Body of pancreas (tissue), 4 donors: ENCODE data around the gene CDT1. TPM values are rescaled to one million over a fixed set of nuclear protein-coding genes. Genes with fewer than 3 reads are reported as not detected.
A peak's percentile ranks its signal among the peaks of the same experiment; 100 is the strongest.

ENCODE experiments used
- ATAC-seq: fragments of 150-250 bp; one replicate; pipeline ENCODE4 v1.9.1; 2016
- DNase-seq, 4 donors: peaks; one replicate each; pipeline ENCODE4 v3.0.0-alpha.2; 2019
- H3K27ac ChIP-seq, 4 donors: fragments of 200-600 bp; sonication (generic); 1 replicate in 3 of 4; 2 replicates in 1 of 4; pipeline versions ENCODE4 v1.5.1 to v1.6.1; 2016 to 2019; ENCODE audit warnings: mild to moderate bottlenecking in 1 of 4, mixed read lengths in 1 of 4, moderate library complexity in 1 of 4
- H3K27me3 ChIP-seq, 2 donors: fragments of 200-600 bp; sonication (generic); one replicate each; pipeline ENCODE4 v1.6.0; 2016; ENCODE audit warnings: mild to moderate bottlenecking in 1 of 2
- H3K36me3 ChIP-seq, 2 donors: fragments of 200-600 bp; sonication (generic); replicated peaks in 1 of 2; 2 replicates each; pipeline ENCODE4 v1.5.1; 2016; ENCODE audit warnings: low read depth in 2 of 2; ENCODE audit not compliant: insufficient read depth in 1 of 2
- H3K4me1 ChIP-seq: fragments of 200-600 bp; sonication (generic); one replicate; pipeline ENCODE4 v1.6.0; 2016
- H3K4me3 ChIP-seq, 2 donors: fragments of 200-600 bp; sonication (generic); 1 replicate in 1 of 2; 2 replicates in 1 of 2; pipeline ENCODE4 v1.5.1; 2016 to 2019
- H3K9me3 ChIP-seq, 3 donors: fragments of 200-600 bp; sonication (generic); 1 replicate in 2 of 3; 2 replicates in 1 of 3; pipeline ENCODE4 v1.5.1; 2016
- POLR2A ChIP-seq, 3 donors: fragments of 450-650 bp; IDR thresholded peaks; one replicate each; pipeline ENCODE4 v1.6.1; 2016; ENCODE audit warnings: antibody characterized with exemption in 3 of 3, mild to moderate bottlenecking in 2 of 3
- whole genome bisulfite sequencing, 2 donors: methylation state at CpG; one replicate each; pipeline ENCODE4 v1.1.5; 2017; 5-methylcytosine and 5-hydroxymethylcytosine counted together
- intact Hi-C: fragments of 100-400 bp; cut with DNase I; formaldehyde crosslinking; loops from one replicate; pipeline ENCODE4 v1.15.1; 2023
- total RNA-seq, 2 donors: library from RNA; depleted of rRNA; stranded (reverse); fragments of >200 nt; gene quantifications; one replicate each; pipeline ENCODE4 v1.1.0, GENCODE V29; 2016
- TF ChIP-seq, protein P1 (sequence below), 7 experiments: fragments of 450-650 bp in 4 of 7; fragments of 200-600 bp in 3 of 7; sonication (generic) in 3 of 7; IDR thresholded peaks; one replicate each; pipeline ENCODE4 v1.5.1; 2016 to 2019; ENCODE audit warnings: antibody characterized with exemption in 7 of 7

Gene CDT1
- total RNA-seq, 2 donors from 2014 or later, result 7.6 TPM; not detected in 1

DNA sequence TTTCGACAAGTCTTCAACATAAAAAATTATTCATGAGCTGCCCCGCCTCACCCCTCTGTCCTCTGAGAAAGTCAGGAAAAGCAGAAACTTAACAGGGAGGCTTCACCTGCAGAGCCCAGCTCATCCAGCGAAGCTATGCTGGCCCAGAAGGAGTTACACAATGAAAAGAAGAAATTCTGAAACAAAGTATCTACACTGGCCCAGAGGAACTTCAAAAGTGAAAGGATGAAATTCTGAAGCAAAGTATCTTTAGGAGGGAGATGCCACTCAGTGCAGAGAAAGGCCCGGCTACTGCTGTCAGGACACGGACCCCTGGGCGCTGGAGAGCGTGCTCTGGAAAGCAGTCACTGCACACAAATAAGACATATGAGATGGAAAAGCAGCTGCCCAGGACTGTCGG, 51.6 kb downstream of the CDT1 start:
- H3K4me3 ChIP-seq, result no peak overlapping the region
- peaks cover 17% of the 10 kb centered on the region for H3K4me1 ChIP-seq
- H3K27ac ChIP-seq, result peak overlapping the region in 1 of 4 donors; percentile 28
- TF ChIP-seq, protein P1, sequence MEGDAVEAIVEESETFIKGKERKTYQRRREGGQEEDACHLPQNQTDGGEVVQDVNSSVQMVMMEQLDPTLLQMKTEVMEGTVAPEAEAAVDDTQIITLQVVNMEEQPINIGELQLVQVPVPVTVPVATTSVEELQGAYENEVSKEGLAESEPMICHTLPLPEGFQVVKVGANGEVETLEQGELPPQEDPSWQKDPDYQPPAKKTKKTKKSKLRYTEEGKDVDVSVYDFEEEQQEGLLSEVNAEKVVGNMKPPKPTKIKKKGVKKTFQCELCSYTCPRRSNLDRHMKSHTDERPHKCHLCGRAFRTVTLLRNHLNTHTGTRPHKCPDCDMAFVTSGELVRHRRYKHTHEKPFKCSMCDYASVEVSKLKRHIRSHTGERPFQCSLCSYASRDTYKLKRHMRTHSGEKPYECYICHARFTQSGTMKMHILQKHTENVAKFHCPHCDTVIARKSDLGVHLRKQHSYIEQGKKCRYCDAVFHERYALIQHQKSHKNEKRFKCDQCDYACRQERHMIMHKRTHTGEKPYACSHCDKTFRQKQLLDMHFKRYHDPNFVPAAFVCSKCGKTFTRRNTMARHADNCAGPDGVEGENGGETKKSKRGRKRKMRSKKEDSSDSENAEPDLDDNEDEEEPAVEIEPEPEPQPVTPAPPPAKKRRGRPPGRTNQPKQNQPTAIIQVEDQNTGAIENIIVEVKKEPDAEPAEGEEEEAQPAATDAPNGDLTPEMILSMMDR (IDR thresholded peaks at IDR 0.05), result no peak
- TF ChIP-seq POLR2A (IDR thresholded peaks at IDR 0.05), result no peak
- H3K36me3 ChIP-seq, result peaks cover 0 to 4% of the 10 kb centered on the region in 2 donors
- 81 to 86% methylated on average over 8 of the region's 8 CpGs for WGBS, 2 donors
- DNase-seq (no peak), ATAC-seq (no peak)
- no peaks in the 10 kb centered on the region for H3K27me3 ChIP-seq
- H3K9me3 ChIP-seq, result no peaks in the 10 kb centered on the region
- intact Hi-C loops, result no loop called here

DNA sequence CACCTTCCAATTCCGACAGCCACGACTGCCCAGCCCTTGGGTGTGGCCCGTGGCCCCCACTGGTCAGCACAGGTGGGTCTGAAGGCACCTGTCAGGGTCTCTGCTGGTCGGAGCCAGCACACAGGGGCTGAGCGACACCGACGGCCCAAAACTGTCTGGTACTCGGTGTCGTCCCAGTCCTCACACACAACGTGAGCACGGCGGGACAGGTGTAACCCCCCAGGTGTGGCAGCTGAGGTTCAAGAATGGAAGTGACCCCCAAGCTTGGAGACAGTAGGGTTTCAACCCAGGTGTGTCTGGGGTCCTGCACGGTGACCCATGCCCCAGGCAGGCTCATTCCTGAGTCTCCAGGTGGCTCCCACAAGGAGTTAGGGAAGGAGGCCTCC, 52.1 kb downstream of the CDT1 start:
- Histone ChIP-seq H3K4me3 (no peak overlapping the region), H3K4me1 (peaks cover 17% of the 10 kb centered on the region), H3K36me3 (peaks cover 0 to 4% of the 10 kb centered on the region in 2 donors), H3K9me3 (no peaks in the 10 kb centered on the region), H3K27me3 (no peaks in the 10 kb centered on the region), H3K27ac (no peak overlapping the region)
- 75 to 87% methylated on average over 9 to 13 of the region's 13 CpGs for WGBS, 2 donors
- no peak for ATAC-seq
- DNase-seq, result no peak
- intact Hi-C loops, result no loop called here
- no peak for TF ChIP-seq POLR2A (IDR thresholded peaks at IDR 0.05)
- TF ChIP-seq, protein P1 (IDR thresholded peaks at IDR 0.05), result no peak

DNA sequence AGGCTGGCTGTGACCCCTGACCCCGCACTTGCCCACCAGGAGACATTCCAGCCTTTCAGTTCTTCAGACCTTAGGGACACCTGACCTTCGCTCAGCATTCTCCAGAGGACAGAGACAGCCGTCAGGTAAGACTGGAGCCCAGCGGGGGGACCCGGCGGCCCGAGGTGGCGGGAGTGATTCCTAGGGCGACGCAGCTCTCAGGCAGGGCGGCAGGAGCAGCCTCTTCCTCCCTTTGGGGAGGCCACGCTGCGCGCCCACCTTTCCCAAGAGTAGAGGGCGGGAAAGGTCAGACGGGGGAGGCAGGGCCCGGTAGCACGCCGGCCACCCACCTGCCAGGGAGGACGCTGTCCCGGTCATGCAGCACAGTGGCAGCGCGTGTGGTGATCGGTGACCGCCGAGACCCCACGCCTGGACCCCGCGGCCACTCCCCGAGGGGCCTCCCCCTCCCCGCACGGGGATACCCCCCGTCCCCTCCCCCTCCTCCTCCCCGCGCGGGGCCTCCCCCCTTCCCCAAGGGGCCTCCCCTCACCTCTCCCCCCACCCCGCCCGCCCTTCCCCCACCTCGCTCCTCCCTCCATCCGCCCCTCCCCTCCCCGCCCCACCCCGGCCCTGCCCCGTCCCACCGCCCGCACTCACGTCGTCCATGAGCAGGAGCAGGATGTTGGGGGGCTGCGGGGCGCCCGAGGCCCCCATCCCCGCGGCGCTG, 52.7 kb downstream of the CDT1 start:
- H3K9me3 ChIP-seq, result no peaks in the 10 kb centered on the region
- intact Hi-C loops, result no loop called here
- peak in 1 of 4 donors; percentile 33 for DNase-seq
- H3K4me3 ChIP-seq, result peak overlapping the region; percentile 18 to 96
- peaks cover 0 to 4% of the 10 kb centered on the region in 2 donors for H3K36me3 ChIP-seq
- peaks cover 17% of the 10 kb centered on the region for H3K4me1 ChIP-seq
- no peak for ATAC-seq
- TF ChIP-seq POLR2A (IDR thresholded peaks at IDR 0.05), result no peak
- TF ChIP-seq, protein P1 (IDR thresholded peaks at IDR 0.05), result no peak
- H3K27ac ChIP-seq, result peak overlapping the region in 2 of 4 donors; percentile 74 to 75
- no peaks in the 10 kb centered on the region for H3K27me3 ChIP-seq
- 13 to 37% methylated on average over 7 to 44 of the region's 53 CpGs for WGBS, 2 donors

DNA sequence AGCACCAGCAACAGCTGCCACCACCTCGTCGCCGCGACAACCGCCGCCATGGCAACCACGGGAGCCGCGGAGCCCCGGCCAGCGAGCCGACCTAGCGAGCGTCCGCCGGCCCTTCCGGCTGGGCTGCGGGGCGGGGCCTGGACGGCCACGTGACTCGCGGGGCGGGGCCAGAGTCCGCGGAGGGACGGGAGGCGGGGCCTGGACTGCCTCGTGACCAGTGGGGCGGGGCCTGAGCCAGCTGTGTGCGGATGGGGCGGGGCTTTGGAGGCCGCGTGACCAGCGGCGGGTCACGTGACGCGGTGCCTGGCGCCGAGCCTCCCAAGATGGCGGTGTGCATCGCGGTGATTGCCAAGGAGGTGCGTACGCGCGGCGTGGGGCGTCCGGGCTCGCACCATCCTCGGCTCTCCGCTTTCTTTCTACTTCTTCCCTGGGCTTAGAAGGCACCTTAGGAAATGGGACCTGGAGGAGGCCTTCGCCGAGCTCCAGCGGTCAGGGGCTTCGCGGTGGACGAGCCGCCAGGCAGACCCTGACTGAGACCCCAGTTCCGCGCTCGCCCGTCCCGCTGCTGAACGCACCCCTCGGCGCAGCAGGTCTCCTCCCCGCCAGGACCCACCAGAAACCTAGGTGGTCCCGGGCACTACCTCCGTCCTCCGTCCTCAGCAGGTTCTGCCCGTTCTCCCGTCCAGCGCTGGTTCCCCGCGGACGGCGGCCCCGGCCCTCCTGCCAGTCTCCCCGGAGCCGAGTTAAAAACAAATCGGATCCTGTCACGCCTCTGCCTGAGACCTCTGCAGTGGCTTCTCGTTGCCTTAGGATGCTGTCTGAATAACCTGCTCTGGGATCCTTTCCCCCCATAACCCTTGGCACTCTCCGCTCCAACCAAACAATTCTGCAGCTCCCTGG, 53.5 kb downstream of the CDT1 start, which contains the start of the genes GALNS and TRAPPC2L:
TSS of gene GALNS (minus strand) at position 120 of the 900 bp plus-strand sequence. CDS start at position 50, 70 bp downstream.
TSS of gene TRAPPC2L (plus strand) at position 300 of the 900 bp plus-strand sequence. CDS start at position 324, 24 bp downstream.
- Histone ChIP-seq H3K27ac (peak within 1 kb of the TSS; percentile 46 to 75 (median 68)), H3K4me1 (peaks cover 17% of the 10 kb centered on the region), H3K4me3 (peak within 1 kb of the TSS; percentile 83 to 96), H3K9me3 (no peaks in the 10 kb centered on the region), H3K27me3 (no peaks in the 10 kb centered on the region), H3K36me3 (peaks cover 0 to 4% of the 10 kb centered on the region in 2 donors)
- DNase-seq (peak; percentile 99 to 100 (median 100)), ATAC-seq (peak; percentile 92)
- WGBS, 2 donors, result 0 to 6% methylated on average over 8 to 87 of the region's 87 CpGs
- TF ChIP-seq, protein P1 (IDR thresholded peaks at IDR 0.05), result peak in 1 of 7 experiments; percentile 17
- TF ChIP-seq POLR2A (IDR thresholded peaks at IDR 0.05), result peak; percentile 63 to 82 (median 76)
- intact Hi-C loops, result no loop called here
